ENCODE measurements around the gene SIPA1L3. TPM values are rescaled to one million over a fixed set of nuclear protein-coding genes. Genes with fewer than 3 reads are reported as not detected.

The SIPA1L3 gene
- total RNA-seq, 1 donor from 2014 or later = 66.7 TPM

- H3K4me3 ChIP-seq (ENCODE audit: low read depth, low read length) = no peak overlapping the region
Observed at GRCh38 chr19:37975071-37975470, 68.1 kb downstream of the SIPA1L3 start.

GRCh38 chr19:37975596-37976515, 68.8 kb downstream of the SIPA1L3 start:
- no peak for DNase-seq (ENCODE audit: low read depth)
- TF ChIP-seq, protein P1, sequence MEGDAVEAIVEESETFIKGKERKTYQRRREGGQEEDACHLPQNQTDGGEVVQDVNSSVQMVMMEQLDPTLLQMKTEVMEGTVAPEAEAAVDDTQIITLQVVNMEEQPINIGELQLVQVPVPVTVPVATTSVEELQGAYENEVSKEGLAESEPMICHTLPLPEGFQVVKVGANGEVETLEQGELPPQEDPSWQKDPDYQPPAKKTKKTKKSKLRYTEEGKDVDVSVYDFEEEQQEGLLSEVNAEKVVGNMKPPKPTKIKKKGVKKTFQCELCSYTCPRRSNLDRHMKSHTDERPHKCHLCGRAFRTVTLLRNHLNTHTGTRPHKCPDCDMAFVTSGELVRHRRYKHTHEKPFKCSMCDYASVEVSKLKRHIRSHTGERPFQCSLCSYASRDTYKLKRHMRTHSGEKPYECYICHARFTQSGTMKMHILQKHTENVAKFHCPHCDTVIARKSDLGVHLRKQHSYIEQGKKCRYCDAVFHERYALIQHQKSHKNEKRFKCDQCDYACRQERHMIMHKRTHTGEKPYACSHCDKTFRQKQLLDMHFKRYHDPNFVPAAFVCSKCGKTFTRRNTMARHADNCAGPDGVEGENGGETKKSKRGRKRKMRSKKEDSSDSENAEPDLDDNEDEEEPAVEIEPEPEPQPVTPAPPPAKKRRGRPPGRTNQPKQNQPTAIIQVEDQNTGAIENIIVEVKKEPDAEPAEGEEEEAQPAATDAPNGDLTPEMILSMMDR (conservative IDR thresholded peaks at IDR 0.05; ENCODE audit: low read depth, low read length) = no peak
- H3K4me3 ChIP-seq (ENCODE audit: low read depth, low read length) = no peak overlapping the region

More at GRCh38 chr19:37975071-37975470, 68.1 kb downstream of the SIPA1L3 start:
- no peak for DNase-seq (ENCODE audit: low read depth)
- TF ChIP-seq, protein P1 (conservative IDR thresholded peaks at IDR 0.05; ENCODE audit: low read depth, low read length) = no peak

GRCh38 chr19:37977391-37977790, 70.4 kb downstream of the SIPA1L3 start:
- H3K4me3 ChIP-seq (ENCODE audit: low read depth, low read length) = no peak overlapping the region
- no peak for DNase-seq (ENCODE audit: low read depth)
- TF ChIP-seq, protein P1 (conservative IDR thresholded peaks at IDR 0.05; ENCODE audit: low read depth, low read length) = no peak

DNA sequence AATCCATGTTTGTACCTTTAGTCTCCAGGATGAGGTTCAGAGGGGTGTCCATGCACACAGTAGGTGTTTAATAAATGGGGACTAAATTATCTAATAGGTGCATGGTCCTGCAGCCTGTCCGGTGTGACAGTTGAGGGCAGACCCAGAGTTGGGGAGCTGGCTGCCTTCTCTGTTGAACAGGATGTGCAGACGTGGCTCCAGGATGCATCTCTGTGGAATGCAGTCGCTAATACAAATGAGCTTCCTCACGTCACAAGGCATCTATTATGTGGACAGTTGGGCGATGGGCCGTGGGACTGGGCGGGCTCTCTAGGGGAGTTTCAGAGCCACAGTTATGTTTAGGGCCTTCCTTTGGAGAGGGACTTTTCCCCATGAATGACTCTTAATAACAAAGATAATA, 71.0 kb downstream of the SIPA1L3 start:
- TF ChIP-seq, protein P1 (conservative IDR thresholded peaks at IDR 0.05; ENCODE audit: low read depth, low read length) = no peak

GRCh38 chr19:37979547-37980082, 72.6 kb downstream of the SIPA1L3 start:
- DNase-seq (ENCODE audit: low read depth) = no peak

More for the DNA sequence above, 71.0 kb downstream of the SIPA1L3 start:
- DNase-seq (ENCODE audit: low read depth) = no peak
- no peak overlapping the region for H3K4me3 ChIP-seq (ENCODE audit: low read depth, low read length)

GRCh38 chr19:37980419-37981170, 73.6 kb downstream of the SIPA1L3 start:
- peak; percentile 99 for DNase-seq (ENCODE audit: low read depth)
- TF ChIP-seq, protein P1 (conservative IDR thresholded peaks at IDR 0.05; ENCODE audit: low read depth, low read length) = no peak
- no peak overlapping the region for H3K4me3 ChIP-seq (ENCODE audit: low read depth, low read length)

More at GRCh38 chr19:37979547-37980082, 72.6 kb downstream of the SIPA1L3 start:
- H3K4me3 ChIP-seq (ENCODE audit: low read depth, low read length) = no peak overlapping the region
- TF ChIP-seq, protein P1 (conservative IDR thresholded peaks at IDR 0.05; ENCODE audit: low read depth, low read length) = no peak

Measured in epithelial cell of proximal tubule (primary cell).